ENCODE results near the gene ATP5ME. TPM values are rescaled to one million over a fixed set of nuclear protein-coding genes. Genes with fewer than 3 reads are reported as not detected.

The ATP5ME gene
- total RNA-seq, 1 experiment from 2014 or later, result 330 TPM

- BruUV-seq (replicated peaks), result no TSS peak
- Histone ChIP-seq H3K4me1 (ENCODE audit: control insufficient read depth in 1 of 2, insufficient read depth in 2 of 2, low read length in 2 of 2) (no peaks in the 10 kb centered on the region), H3K9ac (ENCODE audit: low read length) (no peak overlapping the region), H3K79me2 (ENCODE audit: insufficient read depth, low read length) (no peaks in the 10 kb centered on the region), H3K9me2 (ENCODE audit: insufficient read depth) (no peaks in the 10 kb centered on the region), H3K4me2 (ENCODE audit: low read length) (no peak overlapping the region), H4K20me1 (ENCODE audit: insufficient read depth) (no peaks in the 10 kb centered on the region), H3K36me3 (ENCODE audit: control insufficient read depth in 1 of 2, insufficient read depth in 2 of 2, low read length in 2 of 2) (no peaks in the 10 kb centered on the region), H2AFZ (ENCODE audit: low read depth, low read length, poor library complexity, severe bottlenecking) (no peak overlapping the region), H3K27ac (ENCODE audit: low read depth, low read length) (no peak overlapping the region), H3K27me3 (ENCODE audit: insufficient read depth, low read length) (no peaks in the 10 kb centered on the region), H3K9me3 (ENCODE audit: control insufficient read depth in 1 of 2, insufficient read depth in 1 of 2, low read depth in 1 of 2, low read length in 2 of 2) (no peaks in the 10 kb centered on the region), H3K4me3 (replicated peaks in 1 of 2; ENCODE audit: low read depth in 1 of 2, low read length in 2 of 2) (no peak overlapping the region)
- ChIA-PET CTCF (no interaction called here), RAD21 (ENCODE audit: low non-redundant PET in 1 of 2, low total read pairs in 2 of 2, uncharacterized antibody in 2 of 2, unreplicated experiment in 2 of 2) (no interaction called here), POLR2A (no interaction called here)
- TF ChIP-seq SIN3A (IDR thresholded peaks at IDR 0.05; ENCODE audit: low read depth) (no peak), EZH2 (IDR thresholded peaks at IDR 0.05) (no peak), POLR2A (IDR thresholded peaks at IDR 0.05; ENCODE audit: borderline replicate concordance, extremely low read depth, insufficient read depth, insufficient read length) (no peak), EGR1 (IDR thresholded peaks at IDR 0.05; ENCODE audit: low read depth) (no peak), EZH2phosphoT487 (IDR thresholded peaks at IDR 0.05; ENCODE audit: borderline replicate concordance) (no peak)
- TF ChIP-seq, protein P1, sequence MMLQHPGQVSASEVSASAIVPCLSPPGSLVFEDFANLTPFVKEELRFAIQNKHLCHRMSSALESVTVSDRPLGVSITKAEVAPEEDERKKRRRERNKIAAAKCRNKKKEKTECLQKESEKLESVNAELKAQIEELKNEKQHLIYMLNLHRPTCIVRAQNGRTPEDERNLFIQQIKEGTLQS (IDR thresholded peaks at IDR 0.05), result no peak
- intact Hi-C loops (cut with micrococcal nuclease), result no loop called here
- DNase-seq (ENCODE audit: low read depth, low spot score) (no peak), ATAC-seq (no peak)
These were observed 25.3 kb downstream of the ATP5ME start for GRCh38 chr4:648579-649292.

DNA sequence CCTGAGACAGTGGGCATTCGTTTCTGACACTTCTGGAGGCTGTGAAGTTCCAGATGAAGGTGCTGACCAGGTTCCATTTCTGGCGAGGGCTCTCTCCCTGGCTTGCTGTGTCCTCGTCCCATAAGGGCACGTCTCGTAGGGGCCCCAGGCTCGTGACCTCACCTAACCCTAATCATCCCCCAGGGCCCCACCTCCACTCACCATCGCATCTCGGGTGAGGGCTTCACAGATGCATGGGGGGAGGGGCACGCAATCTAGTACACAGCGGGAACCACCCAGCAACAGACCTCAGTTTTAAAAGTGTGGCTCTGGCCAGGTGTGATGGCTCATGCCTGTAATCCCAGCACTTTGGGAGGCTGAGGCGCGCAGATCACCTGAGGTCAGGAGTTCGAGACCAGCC lies 26.6 kb downstream of the ATP5ME start:
- intact Hi-C loops (cut with micrococcal nuclease), result no loop called here
- Histone ChIP-seq H4K20me1 (ENCODE audit: insufficient read depth) (no peaks in the 10 kb centered on the region), H3K9me2 (ENCODE audit: insufficient read depth) (no peaks in the 10 kb centered on the region), H3K9ac (ENCODE audit: low read length) (no peak overlapping the region), H3K4me3 (replicated peaks in 1 of 2; ENCODE audit: low read depth in 1 of 2, low read length in 2 of 2) (no peak overlapping the region), H2AFZ (ENCODE audit: low read depth, low read length, poor library complexity, severe bottlenecking) (no peak overlapping the region), H3K27me3 (ENCODE audit: insufficient read depth, low read length) (no peaks in the 10 kb centered on the region), H3K4me1 (ENCODE audit: control insufficient read depth in 1 of 2, insufficient read depth in 2 of 2, low read length in 2 of 2) (no peaks in the 10 kb centered on the region), H3K9me3 (ENCODE audit: control insufficient read depth in 1 of 2, insufficient read depth in 1 of 2, low read depth in 1 of 2, low read length in 2 of 2) (no peaks in the 10 kb centered on the region), H3K36me3 (ENCODE audit: control insufficient read depth in 1 of 2, insufficient read depth in 2 of 2, low read length in 2 of 2) (no peaks in the 10 kb centered on the region), H3K4me2 (ENCODE audit: low read length) (no peak overlapping the region), H3K27ac (ENCODE audit: low read depth, low read length) (no peak overlapping the region), H3K79me2 (ENCODE audit: insufficient read depth, low read length) (no peaks in the 10 kb centered on the region)
- no peak for DNase-seq (ENCODE audit: low read depth, low spot score)
- CTCF ChIA-PET, result no interaction called here
- ATAC-seq, result no peak
- no peak for TF ChIP-seq POLR2A (IDR thresholded peaks at IDR 0.05; ENCODE audit: borderline replicate concordance, extremely low read depth, insufficient read depth, insufficient read length)
- TF ChIP-seq CBX3 (IDR thresholded peaks at IDR 0.05; ENCODE audit: low read depth), result no peak
- no peak for TF ChIP-seq EGR1 (IDR thresholded peaks at IDR 0.05; ENCODE audit: low read depth)
- no peak for TF ChIP-seq EZH2phosphoT487 (IDR thresholded peaks at IDR 0.05; ENCODE audit: borderline replicate concordance)
- no peak for TF ChIP-seq SP1 (IDR thresholded peaks at IDR 0.05; ENCODE audit: low read depth)
- TF ChIP-seq YY1 (IDR thresholded peaks at IDR 0.05; ENCODE audit: extremely low read depth, insufficient replicate concordance, low read depth, low read length), result no peak
- TF ChIP-seq EZH2 (IDR thresholded peaks at IDR 0.05), result no peak
- TF ChIP-seq, protein P2, sequence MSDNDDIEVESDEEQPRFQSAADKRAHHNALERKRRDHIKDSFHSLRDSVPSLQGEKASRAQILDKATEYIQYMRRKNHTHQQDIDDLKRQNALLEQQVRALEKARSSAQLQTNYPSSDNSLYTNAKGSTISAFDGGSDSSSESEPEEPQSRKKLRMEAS (IDR thresholded peaks at IDR 0.05), result no peak
- RAD21 ChIA-PET (ENCODE audit: low non-redundant PET in 1 of 2, low total read pairs in 2 of 2, uncharacterized antibody in 2 of 2, unreplicated experiment in 2 of 2), result no interaction called here
- BruUV-seq (replicated peaks), result no TSS peak
- POLR2A ChIA-PET, result no interaction called here
